Glomerular visceral epithelial cell (primary cell): Measurements from ENCODE around the gene RNF114.
"Not testable (repeated sequence)": the region's sequence is repeated elsewhere in the genome, so short reads cannot be mapped to it uniquely, and the experiment has no call there.

Source experiments
- DNase-seq: peaks from one replicate; pipeline ENCODE4 v3.0.0-alpha.2; 2016; ENCODE audit errors: extremely low spot score

RNF114 gene

GRCh38 chr20:49928411-49929141, 7.6 kb upstream of the RNF114 start:
- peak; percentile 84 for DNase-seq

- DNase-seq, result no peak
These were observed 7.1 kb upstream of the RNF114 start for GRCh38 chr20:49929142-49929494.

GRCh38 chr20:49935746-49936152, 448 bp upstream of the RNF114 start:
- no peak for DNase-seq

- no peak for DNase-seq
These were observed 1.1 kb downstream of the RNF114 start for GRCh38 chr20:49937027-49937929.

GRCh38 chr20:49938173-49939163, 2.3 kb downstream of the RNF114 start:
- DNase-seq, result no peak

- no peak for DNase-seq
These were observed 5.3 kb downstream of the RNF114 start for GRCh38 chr20:49941456-49941855.

GRCh38 chr20:49942303-49942702, 6.1 kb downstream of the RNF114 start:
- no peak for DNase-seq

GRCh38 chr20:49942942-49943341, 6.7 kb downstream of the RNF114 start:
- no peak for DNase-seq

GRCh38 chr20:49945306-49945700, 9.1 kb downstream of the RNF114 start:
- no peak for DNase-seq

- no peak for DNase-seq
These were observed 9.7 kb downstream of the RNF114 start for GRCh38 chr20:49945701-49946477.

GRCh38 chr20:49948178-49948577, 12.0 kb downstream of the RNF114 start:
- DNase-seq, result no peak

GRCh38 chr20:49948809-49949507, 12.8 kb downstream of the RNF114 start:
- DNase-seq, result peak; percentile 84

GRCh38 chr20:49951151-49951550, 15.0 kb downstream of the RNF114 start:
- DNase-seq, result peak; percentile 31

GRCh38 chr20:49955167-49955566, 19.0 kb downstream of the RNF114 start:
- DNase-seq, result no peak

GRCh38 chr20:49955830-49956396, 19.7 kb downstream of the RNF114 start:
- not testable (repeated sequence) for DNase-seq

- no peak for DNase-seq
These were observed 20.5 kb downstream of the RNF114 start for GRCh38 chr20:49956689-49957088.

- not testable (repeated sequence) for DNase-seq
These were observed 21.1 kb downstream of the RNF114 start for GRCh38 chr20:49957089-49957938.

GRCh38 chr20:49961413-49961812, 25.2 kb downstream of the RNF114 start:
- no peak for DNase-seq
